AG08395 (cell line): Measurements from ENCODE around the gene POLE2.
"Not testable (repeated sequence)": the region's sequence is repeated elsewhere in the genome, so short reads cannot be mapped to it uniquely, and the experiment has no call there.

Experiments
- DNase-seq: peaks from one replicate; pipeline ENCODE4 v3.0.0; 2012; ENCODE audit warnings: mixed read lengths, low spot score

The POLE2 gene

GRCh38 chr14:49659526-49660455 is 28.2 kb downstream of the POLE2 start:
- no peak for DNase-seq

DNA sequence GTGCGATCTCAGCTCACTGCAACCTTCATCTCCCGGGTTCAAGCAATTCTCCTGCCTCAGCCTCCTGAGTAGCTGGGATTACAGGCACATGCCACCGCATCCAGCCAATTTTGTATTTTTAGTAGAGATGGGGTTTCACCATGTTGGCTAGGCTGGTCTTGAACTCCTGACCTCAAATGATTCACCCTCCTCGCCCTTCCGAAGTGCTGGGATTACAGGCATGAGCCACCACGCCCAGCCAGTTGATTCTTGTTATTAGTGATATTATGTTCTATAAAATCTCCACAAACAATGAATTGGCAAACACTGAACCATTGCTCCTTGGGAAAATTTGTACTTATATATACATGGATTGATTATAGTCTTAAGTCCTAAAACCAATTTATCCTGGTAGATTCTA is 30.5 kb downstream of the POLE2 start:
- DNase-seq, result not testable (repeated sequence)

DNA sequence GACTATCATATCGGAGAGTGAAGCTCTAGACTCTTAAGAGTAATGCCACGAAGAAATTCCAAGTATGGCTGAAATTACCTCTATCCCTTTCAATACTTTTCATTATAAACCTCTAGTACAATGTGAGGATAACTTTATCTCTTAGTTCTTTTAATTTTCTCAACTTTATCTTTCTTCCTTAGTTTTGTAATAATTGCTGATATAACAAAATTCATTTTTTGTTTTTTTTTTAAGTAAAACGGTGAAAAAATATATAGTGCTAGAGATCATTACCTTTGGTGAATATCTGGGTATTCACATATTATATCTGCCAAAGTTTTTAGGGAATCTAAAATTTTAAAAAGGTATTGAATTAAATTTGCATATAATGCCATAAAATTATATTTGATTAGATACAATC is 33.5 kb downstream of the POLE2 start:
- DNase-seq, result no peak

- DNase-seq, result no peak
These were observed 34.5 kb downstream of the POLE2 start for GRCh38 chr14:49653508-49653907.

- DNase-seq, result no peak
These were observed 45.9 kb downstream of the POLE2 start for GRCh38 chr14:49642163-49642562.

GRCh38 chr14:49641697-49642129 is 46.3 kb downstream of the POLE2 start:
- DNase-seq, result no peak

DNA sequence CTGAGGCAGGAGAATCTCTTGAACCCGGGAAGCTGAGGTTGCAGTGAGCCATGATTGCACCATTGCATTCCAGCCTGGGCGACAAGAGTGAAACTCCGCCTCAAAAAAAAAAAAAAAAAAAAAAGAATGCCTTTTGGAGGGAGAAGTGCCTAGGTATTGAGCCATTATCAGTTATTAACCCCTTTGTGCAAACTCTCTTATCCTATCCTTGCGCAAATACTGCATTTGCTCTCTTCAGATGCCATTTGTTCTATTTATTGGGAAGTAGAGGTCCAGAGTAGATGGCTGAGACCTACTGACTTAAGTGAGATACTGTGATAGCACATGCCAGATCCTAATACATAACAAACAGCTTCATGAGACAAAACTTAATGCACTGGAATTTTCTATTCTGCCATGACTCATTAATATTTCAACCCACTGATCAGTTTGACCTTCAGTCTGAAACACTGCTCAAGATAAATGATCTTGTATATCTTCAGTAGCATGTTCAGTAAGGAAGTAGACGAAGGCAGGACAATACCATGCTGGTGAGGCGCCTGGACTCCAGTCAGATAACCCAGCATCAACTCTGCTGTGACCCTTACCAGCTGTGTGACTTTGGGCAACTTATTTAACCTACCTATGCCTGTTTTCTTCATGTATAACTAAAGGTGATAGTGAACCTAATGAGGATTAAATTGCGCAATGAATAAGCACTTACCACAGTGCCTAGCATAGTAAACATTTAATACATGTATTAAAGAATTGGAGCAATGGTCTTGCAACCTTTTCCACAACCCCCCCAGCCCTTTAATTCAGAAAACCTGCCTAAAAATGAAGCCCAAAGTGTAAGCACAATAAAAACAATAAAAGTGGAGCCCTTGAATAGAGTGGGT is 47.2 kb downstream of the POLE2 start:
- no peak for DNase-seq

DNA sequence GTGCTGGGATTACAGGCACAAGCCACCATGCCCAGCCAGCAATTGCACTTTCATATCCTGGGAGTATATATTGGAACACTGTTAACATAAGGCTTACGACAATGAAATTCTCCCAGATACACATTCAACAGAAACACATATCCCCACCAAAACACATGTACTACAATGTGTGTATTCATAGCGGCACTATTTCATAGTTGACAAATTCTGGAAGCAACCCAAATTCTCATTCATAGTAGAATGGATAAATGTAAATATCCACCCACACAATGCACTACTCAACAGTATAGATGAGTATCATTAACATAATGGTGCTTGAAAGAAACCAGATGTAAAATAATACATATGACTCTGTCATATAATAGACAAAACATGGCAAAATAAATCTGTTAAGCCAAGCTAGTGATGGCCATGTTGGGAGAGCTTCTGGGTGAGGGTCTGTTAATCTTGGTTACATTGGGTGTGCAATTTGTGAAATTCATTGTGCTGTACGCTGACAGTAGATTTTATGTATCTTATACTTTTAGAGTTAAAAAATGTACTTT is 50.4 kb downstream of the POLE2 start:
- no peak for DNase-seq

- no peak for DNase-seq
These were observed 51.1 kb downstream of the POLE2 start for GRCh38 chr14:49636866-49637265.

- peak; percentile 66 for DNase-seq
These were observed 53.3 kb downstream of the POLE2 start, which contains the start of gene DNAAF2 for GRCh38 chr14:49634547-49635334. Gene DNAAF2, minus strand, starts transcription at chr14:49635244. Its CDS starts 95 bp downstream, at chr14:49635149.

GRCh38 chr14:49633640-49634546 is 54.1 kb downstream of the POLE2 start:
- peak; percentile 89 for DNase-seq

GRCh38 chr14:49623941-49624839 is 63.8 kb downstream of the POLE2 start:
- no peak for DNase-seq

- no peak for DNase-seq
These were observed 64.6 kb downstream of the POLE2 start for GRCh38 chr14:49623387-49623786.

GRCh38 chr14:49622022-49622607 is 65.9 kb downstream of the POLE2 start:
- DNase-seq, result no peak

DNA sequence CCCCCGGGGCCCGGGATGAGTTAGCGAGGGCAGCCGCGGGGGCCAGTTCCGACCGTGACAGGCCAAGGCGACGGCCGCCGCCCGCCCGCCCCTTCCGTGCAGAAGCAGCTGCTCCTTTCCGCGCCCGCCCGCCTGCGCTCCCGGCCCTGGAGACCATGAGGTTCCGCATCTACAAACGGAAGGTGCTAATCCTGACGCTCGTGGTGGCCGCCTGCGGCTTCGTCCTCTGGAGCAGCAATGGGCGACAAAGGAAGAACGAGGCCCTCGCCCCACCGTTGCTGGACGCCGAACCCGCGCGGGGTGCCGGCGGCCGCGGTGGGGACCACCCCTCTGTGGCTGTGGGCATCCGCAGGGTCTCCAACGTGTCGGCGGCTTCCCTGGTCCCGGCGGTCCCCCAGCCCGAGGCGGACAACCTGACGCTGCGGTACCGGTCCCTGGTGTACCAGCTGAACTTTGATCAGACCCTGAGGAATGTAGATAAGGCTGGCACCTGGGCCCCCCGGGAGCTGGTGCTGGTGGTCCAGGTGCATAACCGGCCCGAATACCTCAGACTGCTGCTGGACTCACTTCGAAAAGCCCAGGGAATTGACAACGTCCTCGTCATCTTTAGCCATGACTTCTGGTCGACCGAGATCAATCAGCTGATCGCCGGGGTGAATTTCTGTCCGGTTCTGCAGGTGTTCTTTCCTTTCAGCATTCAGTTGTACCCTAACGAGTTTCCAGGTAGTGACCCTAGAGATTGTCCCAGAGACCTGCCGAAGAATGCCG is 66.7 kb downstream of the POLE2 start:
- peak; percentile 39 for DNase-seq

GRCh38 chr14:49620182-49621113 is 67.6 kb downstream of the POLE2 start, which contains the start of the genes MGAT2 and RPL36AL:
Gene MGAT2, plus strand, starts transcription at chr14:49620799. Its CDS starts 470 bp downstream, at chr14:49621269.
Gene RPL36AL, minus strand, starts transcription at chr14:49620626. Its CDS starts 1,522 bp downstream, at chr14:49619104.
- peak; percentile 98 for DNase-seq

GRCh38 chr14:49619730-49620129 is 68.3 kb downstream of the POLE2 start:
- DNase-seq, result no peak
